GM12878 (cell line): Measurements from ENCODE around the gene FHL3.

Experiments
- CHD1 ChIP-seq: IDR thresholded peaks from 2 replicates; pipeline ENCODE4 v1.6.1; 2012; ENCODE audit warnings: low read depth, low read length, improper control_type of control experiment
- EZH2 ChIP-seq: IDR thresholded peaks from 2 replicates; pipeline ENCODE4 v1.6.1; 2012; ENCODE audit warnings: low read depth, mild to moderate bottlenecking, control low read depth, inconsistent platforms, low read length, borderline replicate concordance; ENCODE audit not compliant: control insufficient read depth
- NFXL1 ChIP-seq: fragments of 450-650 bp; IDR thresholded peaks from 2 replicates; pipeline ENCODE4 v1.6.1; 2017; ENCODE audit warnings: antibody characterized with exemption, mild to moderate bottlenecking, borderline replicate concordance
- NR2C1 ChIP-seq: fragments of 450-650 bp; IDR thresholded peaks from 2 replicates; pipeline ENCODE4 v1.6.1; 2017; ENCODE audit warnings: antibody characterized with exemption, mild to moderate bottlenecking, moderate library complexity
- NRF1 ChIP-seq: conservative IDR thresholded peaks from 2 replicates; pipeline ENCODE4 v1.6.1; 2011; ENCODE audit warnings: mild to moderate bottlenecking, low read depth, low read length, improper control_type of control experiment
- RAD51 ChIP-seq: fragments of 450-650 bp; IDR thresholded peaks from 2 replicates; pipeline ENCODE4 v1.6.1; 2016; ENCODE audit warnings: moderate library complexity, mild to moderate bottlenecking, inconsistent platforms
- TBL1XR1 ChIP-seq: IDR thresholded peaks from 2 replicates; pipeline ENCODE4 v1.6.1; 2012; ENCODE audit warnings: low read depth, low read length, improper control_type of control experiment
- TF ChIP-seq, protein P1 (sequence below), 3 experiments: IDR thresholded peaks in 2 of 3; conservative IDR thresholded peaks in 1 of 3; 2 replicates each; pipeline ENCODE4 v1.5.1; 2011; ENCODE audit warnings: low read depth in 3 of 3, low read length in 3 of 3, mild to moderate bottlenecking in 3 of 3, control low read depth in 2 of 3, moderate library complexity in 2 of 3, inconsistent platforms in 1 of 3, mixed read lengths in 1 of 3; ENCODE audit not compliant: control insufficient read depth in 2 of 3, insufficient read depth in 1 of 3; ENCODE audit errors: extremely low read depth in 1 of 3

GRCh38 chr1:38018864-38019343, 13.6 kb upstream of the FHL3 start:
- no peak for TF ChIP-seq NR2C1
- TF ChIP-seq RAD51 = no peak
- TF ChIP-seq, protein P1, sequence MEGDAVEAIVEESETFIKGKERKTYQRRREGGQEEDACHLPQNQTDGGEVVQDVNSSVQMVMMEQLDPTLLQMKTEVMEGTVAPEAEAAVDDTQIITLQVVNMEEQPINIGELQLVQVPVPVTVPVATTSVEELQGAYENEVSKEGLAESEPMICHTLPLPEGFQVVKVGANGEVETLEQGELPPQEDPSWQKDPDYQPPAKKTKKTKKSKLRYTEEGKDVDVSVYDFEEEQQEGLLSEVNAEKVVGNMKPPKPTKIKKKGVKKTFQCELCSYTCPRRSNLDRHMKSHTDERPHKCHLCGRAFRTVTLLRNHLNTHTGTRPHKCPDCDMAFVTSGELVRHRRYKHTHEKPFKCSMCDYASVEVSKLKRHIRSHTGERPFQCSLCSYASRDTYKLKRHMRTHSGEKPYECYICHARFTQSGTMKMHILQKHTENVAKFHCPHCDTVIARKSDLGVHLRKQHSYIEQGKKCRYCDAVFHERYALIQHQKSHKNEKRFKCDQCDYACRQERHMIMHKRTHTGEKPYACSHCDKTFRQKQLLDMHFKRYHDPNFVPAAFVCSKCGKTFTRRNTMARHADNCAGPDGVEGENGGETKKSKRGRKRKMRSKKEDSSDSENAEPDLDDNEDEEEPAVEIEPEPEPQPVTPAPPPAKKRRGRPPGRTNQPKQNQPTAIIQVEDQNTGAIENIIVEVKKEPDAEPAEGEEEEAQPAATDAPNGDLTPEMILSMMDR (IDR thresholded peaks at IDR 0.05 in 2 of 3, conservative IDR thresholded peaks at IDR 0.05 in 1 of 3; ENCODE audit: control insufficient read depth in 2 of 3, extremely low read depth in 1 of 3, insufficient read depth in 1 of 3, low read depth in 3 of 3, low read length in 3 of 3) = peak; percentile 47 to 69 (median 54); a peak in 4 of 6 replicates
- TF ChIP-seq EZH2 = no peak
- TF ChIP-seq TBL1XR1 = no peak
- TF ChIP-seq CHD1 = no peak
- no peak for TF ChIP-seq NFXL1
- no peak for TF ChIP-seq NRF1
